Endothelial cell of umbilical vein (primary cell): ENCODE measurements around the gene ATP9B. TPM values are rescaled to one million over a fixed set of nuclear protein-coding genes. Genes with fewer than 3 reads are reported as not detected.

Source experiments
- BruUV-seq: library from RNA; stranded (reverse); fragments of 400-500 nt; replicated peaks from 2 replicates; lab custom pipeline; 2021; lab: Mats Ljungman, UMichigan
- CTCF ChIA-PET: fragments of 300-600, 350-600 bp; sonication (Branson Sonifier 250); formaldehyde crosslinking; loops from one replicate; lab custom pipeline; 2021; ENCODE audit warnings: antibody characterized with exemption, inconsistent platforms; lab: Charles Lee
- POLR2A ChIA-PET: fragments of 300-600, 350-600 bp; sonication (Branson Sonifier 250); formaldehyde crosslinking; loops from one replicate; lab custom pipeline; 2021; ENCODE audit warnings: antibody characterized with exemption, inconsistent platforms; lab: Charles Lee
- DNase-seq: peaks from one replicate; pipeline ENCODE4 v3.0.0-alpha.2; 2011; ENCODE audit warnings: low read depth, low spot score
- FAIRE-seq: peaks from 2 replicates; lab custom pipeline; 2011; peaks lifted over from hg19 to GRCh38; lab: Jason Lieb, UNC
- H2AFZ ChIP-seq: 2 replicates; pipeline ENCODE4 v1.6.0; 2012; ENCODE audit warnings: low read depth, low read length, control low read depth, inconsistent platforms
- H3K27ac ChIP-seq: 2 replicates; pipeline ENCODE4 v1.5.1; 2011; ENCODE audit warnings: low read depth, mild to moderate bottlenecking, control low read depth, low read length, moderate library complexity; ENCODE audit not compliant: insufficient read depth
- H3K27me3 ChIP-seq, 2 experiments: 2 replicates each; pipeline versions ENCODE4 v1.6.0 to v1.6.1; 2011; ENCODE audit warnings: low read length in 2 of 2, mixed read lengths in 1 of 2; ENCODE audit not compliant: control insufficient read depth in 2 of 2, insufficient read depth in 2 of 2
- H3K36me3 ChIP-seq, 2 experiments: 2 replicates in 1 of 2; 3 replicates in 1 of 2; pipeline ENCODE4 v1.5.1; 2011; ENCODE audit warnings: low read length in 2 of 2, mild to moderate bottlenecking in 1 of 2, moderate library complexity in 1 of 2; ENCODE audit not compliant: control insufficient read depth in 2 of 2, insufficient read depth in 2 of 2; ENCODE audit errors: extremely low read depth in 1 of 2
- H3K4me1 ChIP-seq: 3 replicates; pipeline ENCODE4 v1.5.1; 2011; ENCODE audit warnings: mild to moderate bottlenecking, low read length; ENCODE audit not compliant: control insufficient read depth, insufficient read depth; ENCODE audit errors: extremely low read depth
- H3K4me2 ChIP-seq: 2 replicates; pipeline ENCODE4 v1.6.1; 2011; ENCODE audit warnings: low read length, control low read depth, mixed read lengths; ENCODE audit not compliant: insufficient read depth
- H3K4me3 ChIP-seq, 3 experiments: fragments of 200-600 bp in 1 of 3; sonication (generic), shearing (Covaris generic) in 1 of 3; replicated peaks in 1 of 3; 2 replicates each; pipeline ENCODE4 v1.5.1; 2011 to 2016; ENCODE audit warnings: control low read depth in 3 of 3, low read length in 3 of 3, mild to moderate bottlenecking in 2 of 3, inconsistent platforms in 1 of 3, low read depth in 1 of 3, moderate library complexity in 1 of 3; ENCODE audit not compliant: insufficient read depth in 1 of 3
- H3K79me2 ChIP-seq: 2 replicates; pipeline ENCODE4 v1.6.0; 2012; ENCODE audit warnings: low read length, inconsistent platforms; ENCODE audit not compliant: control insufficient read depth, insufficient read depth
- H3K9ac ChIP-seq: replicated peaks from 2 replicates; pipeline ENCODE3; 2011; ENCODE audit warnings: low read length, control low read depth; ENCODE audit not compliant: insufficient read depth; ENCODE audit errors: extremely low read depth
- H3K9me1 ChIP-seq: replicated peaks from 3 replicates; pipeline ENCODE4 v1.6.0; 2011; ENCODE audit warnings: mild to moderate bottlenecking, low read length; ENCODE audit not compliant: control insufficient read depth, insufficient read depth; ENCODE audit errors: extremely low read depth
- H3K9me3 ChIP-seq: replicated peaks from 2 replicates; pipeline ENCODE4 v1.5.1; 2012; ENCODE audit warnings: low read length, inconsistent platforms; ENCODE audit not compliant: control insufficient read depth, insufficient read depth
- H4K20me1 ChIP-seq: replicated peaks from 2 replicates; pipeline ENCODE3; 2011; ENCODE audit warnings: mild to moderate bottlenecking, low read length; ENCODE audit not compliant: control insufficient read depth, insufficient read depth; ENCODE audit errors: extremely low read depth
- CTCF ChIP-seq, 2 donors: IDR thresholded peaks; 1 replicate in 1 of 2; 2 replicates in 1 of 2; pipeline ENCODE4 v1.5.1; 2011; ENCODE audit warnings: low read length in 2 of 2, mild to moderate bottlenecking in 2 of 2, moderate library complexity in 2 of 2, control low read depth in 1 of 2, inconsistent platforms in 1 of 2, low read depth in 1 of 2; ENCODE audit not compliant: insufficient read depth in 1 of 2; ENCODE audit errors: extremely low read depth in 1 of 2
- EZH2 ChIP-seq: IDR thresholded peaks from 2 replicates; pipeline ENCODE4 v1.6.1; 2012; ENCODE audit warnings: borderline replicate concordance, low read depth, mild to moderate bottlenecking, moderate library complexity, low read length, inconsistent platforms; ENCODE audit not compliant: severe bottlenecking
- FOS ChIP-seq: IDR thresholded peaks from 2 replicates; pipeline ENCODE4 v1.6.1; 2011; ENCODE audit warnings: mild to moderate bottlenecking, low read length, moderate library complexity, borderline replicate concordance; ENCODE audit not compliant: insufficient read depth
- GATA2 ChIP-seq: IDR thresholded peaks from 2 replicates; pipeline ENCODE4 v1.7.0; 2011; ENCODE audit warnings: low read depth, mild to moderate bottlenecking, moderate library complexity, mixed read lengths, low read length; ENCODE audit not compliant: insufficient read length, insufficient read depth
- JUN ChIP-seq: IDR thresholded peaks from 2 replicates; pipeline ENCODE4 v1.6.1; 2011; ENCODE audit warnings: borderline replicate concordance, low read depth; ENCODE audit not compliant: insufficient read length, insufficient read depth
- MAX ChIP-seq: IDR thresholded peaks from 2 replicates; pipeline ENCODE4 v1.6.1; 2011; ENCODE audit not compliant: insufficient read depth, insufficient read length
- MYC ChIP-seq: IDR thresholded peaks from one replicate; pipeline ENCODE4 v1.6.1; 2011; ENCODE audit warnings: mild to moderate bottlenecking, low read depth, low read length
- POLR2A ChIP-seq: IDR thresholded peaks from 2 replicates; pipeline ENCODE4 v1.6.1; 2012; ENCODE audit warnings: low read depth, mild to moderate bottlenecking, control low read depth, low read length
- POLR2AphosphoS5 ChIP-seq: IDR thresholded peaks from 2 replicates; pipeline ENCODE4 v1.6.1; 2012; ENCODE audit warnings: low read depth, mild to moderate bottlenecking, control low read depth, low read length, moderate library complexity; ENCODE audit not compliant: insufficient read depth
- dilution Hi-C: fragments of 300-500 bp; cut with MboI; formaldehyde crosslinking; loops from one replicate; pipeline ENCODE4 v1.15.0; 2019; ENCODE audit warnings: low sequenced_read_pairs; ENCODE audit not compliant: extremely low pct_ligation_motif_present
- intact Hi-C: fragments of 100-400 bp; cut with micrococcal nuclease; formaldehyde crosslinking; loops from one replicate; pipeline ENCODE4 v1.10.0; 2022
- polyA plus RNA-seq, 4 experiments: library from polyadenylated mRNA; depleted of rRNA in 3 of 4; stranded (reverse) in 3 of 4; unstranded in 1 of 4; fragments of >200 nt; gene quantifications; 2 replicates each; pipeline versions ENCODE4 v1.2.1 to v1.2.3, GENCODE V29; 2011 to 2012; ENCODE audit warnings: missing spikeins in 1 of 4
- total RNA-seq: library from RNA; stranded (reverse); gene quantifications from 2 replicates; pipeline ENCODE4 v1.2.3, GENCODE V29; 2021

ATP9B gene
- total and polyA plus RNA-seq, 2 donors (not counting 3 experiments of a cell fraction or from before 2014, with no cell fraction given): 14.6 to 18.2 TPM

GRCh38 chr18:79224381-79224780 is 155.2 kb downstream of the ATP9B start:
- CTCF ChIA-PET: no interaction called here

More at GRCh38 chr18:79224381-79224780, 155.2 kb downstream of the ATP9B start:
- Histone ChIP-seq H3K36me3 (no peaks in the 10 kb centered on the region), H3K79me2 (no peaks in the 10 kb centered on the region), H3K27ac (no peak overlapping the region), H3K9ac (no peak overlapping the region), H2AFZ (no peak overlapping the region), H3K4me1 (no peaks in the 10 kb centered on the region), H3K9me3 (no peaks in the 10 kb centered on the region), H3K9me1 (no peaks in the 10 kb centered on the region), H3K4me2 (no peak overlapping the region), H3K4me3 (no peak overlapping the region), H4K20me1 (no peaks in the 10 kb centered on the region), H3K27me3 (no peaks in the 10 kb centered on the region)
- FAIRE-seq (no peak), DNase-seq (no peak)
- POLR2A ChIA-PET: no interaction called here
- no TSS peak for BruUV-seq
- TF ChIP-seq MAX: no peak
- TF ChIP-seq EZH2: no peak
- no peak for TF ChIP-seq JUN
- no peak for TF ChIP-seq POLR2A
- TF ChIP-seq GATA2: no peak
- TF ChIP-seq POLR2AphosphoS5: no peak
- TF ChIP-seq CTCF (IDR thresholded peaks at IDR 0.05; ENCODE audit: extremely low read depth in 1 of 2, insufficient read depth in 1 of 2, low read depth in 1 of 2, low read length in 2 of 2): no peak
- TF ChIP-seq MYC: no peak
- TF ChIP-seq FOS: no peak
- dilution Hi-C loops (no loop called here), intact Hi-C loops (no loop called here)
